Measurements from ENCODE around the gene MDK.

MDK gene

DNA sequence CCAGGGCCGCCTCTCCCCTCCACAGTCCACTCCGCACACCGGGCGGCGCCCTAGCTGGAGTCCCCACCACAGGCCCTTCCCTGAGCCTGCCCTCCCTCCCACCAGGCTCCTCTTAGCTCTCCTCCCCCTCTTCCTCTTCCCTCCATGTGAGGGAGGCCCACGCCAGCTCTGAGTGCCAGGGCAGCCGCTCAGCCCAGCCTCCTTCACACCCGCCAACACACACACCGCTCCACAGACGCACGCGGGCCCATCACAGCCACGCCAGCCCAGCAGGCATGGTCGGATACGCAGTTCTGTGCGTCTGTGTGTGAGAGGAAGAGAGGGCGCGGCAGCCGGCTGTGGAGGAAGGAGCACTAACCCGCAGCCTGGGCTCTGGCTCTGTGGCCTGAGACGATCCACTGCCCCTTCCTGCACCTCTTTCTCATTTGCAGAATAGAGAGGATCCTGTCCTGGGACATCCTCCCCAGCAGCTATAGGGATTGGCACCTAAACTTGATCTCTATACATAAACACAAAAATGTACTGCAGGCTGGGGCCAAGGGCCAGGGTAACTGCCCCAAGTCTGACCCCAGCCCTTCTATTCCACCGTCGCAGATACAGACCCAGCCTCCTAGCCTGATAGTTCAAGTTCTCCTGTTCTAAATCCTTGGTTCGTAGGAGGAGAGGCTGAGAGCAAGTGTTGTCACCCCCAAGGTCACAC is 6.6 kb downstream of the MDK start:
- H3K36me3 ChIP-seq (ENCODE audit: insufficient read depth, low read length), result no peaks in the 10 kb centered on the region
- no peak overlapping the region for H3K4me3 ChIP-seq (ENCODE audit: low read depth, low read length, poor library complexity, severe bottlenecking)
- TF ChIP-seq EZH2 (IDR thresholded peaks at IDR 0.05; ENCODE audit: borderline replicate concordance, low read length), result no peak
- TF ChIP-seq, protein P1, sequence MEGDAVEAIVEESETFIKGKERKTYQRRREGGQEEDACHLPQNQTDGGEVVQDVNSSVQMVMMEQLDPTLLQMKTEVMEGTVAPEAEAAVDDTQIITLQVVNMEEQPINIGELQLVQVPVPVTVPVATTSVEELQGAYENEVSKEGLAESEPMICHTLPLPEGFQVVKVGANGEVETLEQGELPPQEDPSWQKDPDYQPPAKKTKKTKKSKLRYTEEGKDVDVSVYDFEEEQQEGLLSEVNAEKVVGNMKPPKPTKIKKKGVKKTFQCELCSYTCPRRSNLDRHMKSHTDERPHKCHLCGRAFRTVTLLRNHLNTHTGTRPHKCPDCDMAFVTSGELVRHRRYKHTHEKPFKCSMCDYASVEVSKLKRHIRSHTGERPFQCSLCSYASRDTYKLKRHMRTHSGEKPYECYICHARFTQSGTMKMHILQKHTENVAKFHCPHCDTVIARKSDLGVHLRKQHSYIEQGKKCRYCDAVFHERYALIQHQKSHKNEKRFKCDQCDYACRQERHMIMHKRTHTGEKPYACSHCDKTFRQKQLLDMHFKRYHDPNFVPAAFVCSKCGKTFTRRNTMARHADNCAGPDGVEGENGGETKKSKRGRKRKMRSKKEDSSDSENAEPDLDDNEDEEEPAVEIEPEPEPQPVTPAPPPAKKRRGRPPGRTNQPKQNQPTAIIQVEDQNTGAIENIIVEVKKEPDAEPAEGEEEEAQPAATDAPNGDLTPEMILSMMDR (IDR thresholded peaks at IDR 0.05; ENCODE audit: low read length), result no peak
- no peak overlapping the region for H2AFZ ChIP-seq (ENCODE audit: low read length)
- H3K27ac ChIP-seq (ENCODE audit: low read depth, low read length, poor library complexity, severe bottlenecking), result no peak overlapping the region
- no peaks in the 10 kb centered on the region for H3K79me2 ChIP-seq (ENCODE audit: insufficient read depth, low read length)
- peaks cover 24% of the 10 kb centered on the region for H3K4me1 ChIP-seq (ENCODE audit: insufficient read depth, low read length, severe bottlenecking)
- H3K27me3 ChIP-seq (ENCODE audit: insufficient read depth, low read length), result peaks cover 4% of the 10 kb centered on the region; the same call in 1 of the 2 replicates
- H3K9me3 ChIP-seq (ENCODE audit: low read length), result no peaks in the 10 kb centered on the region
- H3K9ac ChIP-seq (ENCODE audit: low read length), result no peak overlapping the region
- H3F3A ChIP-seq (ENCODE audit: insufficient read depth, low read length), result no peaks in the 10 kb centered on the region
- H3K4me2 ChIP-seq (ENCODE audit: low read length), result no peak overlapping the region
- H3K9me2 ChIP-seq (ENCODE audit: low read depth, low read length), result no peaks in the 10 kb centered on the region
- H4K20me1 ChIP-seq (ENCODE audit: insufficient read depth, low read length), result no peaks in the 10 kb centered on the region

DNA sequence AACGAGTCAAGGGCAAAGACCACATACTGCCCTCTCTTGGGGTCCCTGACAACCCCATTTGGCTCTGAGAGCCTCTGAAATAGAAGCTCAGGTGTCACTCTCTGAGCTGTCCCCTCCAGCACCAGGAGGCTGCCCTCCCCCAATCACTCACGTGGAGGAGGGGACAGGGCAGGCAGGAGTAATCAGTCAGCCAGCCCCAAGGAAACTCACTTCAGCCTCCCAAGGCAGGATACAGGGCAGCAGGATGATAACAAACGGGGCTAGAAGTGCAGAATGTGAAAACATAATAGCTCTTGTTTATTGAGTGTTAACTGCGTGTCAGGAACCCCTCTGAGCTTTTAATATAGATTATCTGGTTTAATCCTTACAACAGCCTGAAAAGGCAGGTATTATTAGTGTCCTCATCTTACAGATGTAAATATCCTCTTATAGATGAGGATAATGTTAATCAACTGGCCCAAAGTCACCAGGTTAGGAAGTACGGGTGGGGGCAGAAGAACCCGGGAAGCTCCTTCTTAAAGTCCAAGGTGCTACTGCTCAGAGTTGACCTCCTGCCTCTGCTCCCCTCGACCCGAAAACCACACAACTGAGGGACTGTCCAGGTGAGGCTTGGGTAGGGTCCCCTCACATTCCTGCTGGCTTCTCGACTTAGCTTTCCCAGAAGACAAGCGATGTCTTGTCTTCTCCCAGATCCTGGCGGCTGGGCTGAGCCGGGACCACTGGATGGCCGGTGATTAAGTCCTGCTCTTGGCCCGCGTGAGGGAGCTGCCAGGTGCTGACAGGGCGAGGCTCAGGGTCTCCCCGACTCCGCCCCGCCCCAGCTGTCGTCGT is 7.4 kb downstream of the MDK start:
- Histone ChIP-seq H3K9me3 (ENCODE audit: low read length) (no peaks in the 10 kb centered on the region), H3K27ac (ENCODE audit: low read depth, low read length, poor library complexity, severe bottlenecking) (no peak overlapping the region), H3K4me1 (ENCODE audit: insufficient read depth, low read length, severe bottlenecking) (peaks cover 24% of the 10 kb centered on the region), H3K4me3 (ENCODE audit: low read depth, low read length, poor library complexity, severe bottlenecking) (no peak overlapping the region), H3K9ac (ENCODE audit: low read length) (no peak overlapping the region), H4K20me1 (ENCODE audit: insufficient read depth, low read length) (no peaks in the 10 kb centered on the region), H3F3A (ENCODE audit: insufficient read depth, low read length) (no peaks in the 10 kb centered on the region), H2AFZ (ENCODE audit: low read length) (no peak overlapping the region), H3K9me2 (ENCODE audit: low read depth, low read length) (no peaks in the 10 kb centered on the region), H3K79me2 (ENCODE audit: insufficient read depth, low read length) (no peaks in the 10 kb centered on the region), H3K4me2 (ENCODE audit: low read length) (peak overlapping the region; percentile 80; the same call in 1 of the 2 replicates), H3K27me3 (ENCODE audit: insufficient read depth, low read length) (peaks cover 4% of the 10 kb centered on the region; the same call in 1 of the 2 replicates), H3K36me3 (ENCODE audit: insufficient read depth, low read length) (no peaks in the 10 kb centered on the region)
- TF ChIP-seq EZH2 (IDR thresholded peaks at IDR 0.05; ENCODE audit: borderline replicate concordance, low read length), result no peak
- TF ChIP-seq, protein P1 (IDR thresholded peaks at IDR 0.05; ENCODE audit: low read length), result no peak

DNA sequence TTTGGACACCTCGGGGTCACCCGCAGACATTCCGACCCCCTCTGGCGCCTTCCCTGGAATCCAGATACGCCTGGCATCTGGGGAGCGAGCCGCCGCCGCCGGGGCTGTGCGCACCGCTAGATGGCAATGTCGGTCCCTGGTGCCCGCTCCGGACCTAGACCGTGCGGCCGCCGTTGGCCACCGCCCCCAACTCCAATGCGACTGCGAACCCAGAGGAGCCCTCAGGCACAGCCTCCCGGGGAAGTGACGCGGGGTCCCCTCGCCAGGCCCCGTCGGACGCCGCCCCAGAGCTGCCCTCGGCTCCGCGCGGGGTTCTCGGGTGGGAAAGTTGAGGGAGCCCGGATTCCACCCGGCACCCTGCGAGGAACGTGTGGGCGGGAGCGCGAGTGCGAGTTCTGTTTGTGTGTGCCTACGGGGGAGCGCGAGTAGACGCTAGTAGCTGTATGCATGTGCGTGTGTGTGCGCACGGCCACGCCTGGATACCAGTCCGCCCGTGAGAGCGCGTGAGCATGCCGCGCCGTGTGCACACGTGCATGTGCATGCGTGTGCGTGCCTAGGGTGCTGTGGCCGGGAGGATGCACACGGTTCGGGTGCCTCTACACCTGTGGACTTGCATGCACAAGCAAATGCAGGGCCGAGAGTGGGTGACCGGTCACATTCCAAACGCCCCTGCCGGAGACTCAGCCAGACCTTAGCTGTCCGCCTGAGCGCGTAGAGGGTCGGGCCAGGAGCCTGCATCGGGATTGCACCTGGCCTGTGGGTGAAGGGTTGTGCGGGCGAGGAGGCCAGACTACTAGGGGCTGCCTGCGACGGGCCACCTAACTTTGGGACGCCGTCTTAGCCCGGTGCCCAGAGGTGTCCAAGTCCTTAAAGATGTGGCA is 8.2 kb downstream of the MDK start:
- Histone ChIP-seq H3K36me3 (ENCODE audit: insufficient read depth, low read length) (no peaks in the 10 kb centered on the region), H3F3A (ENCODE audit: insufficient read depth, low read length) (no peaks in the 10 kb centered on the region), H3K27ac (ENCODE audit: low read depth, low read length, poor library complexity, severe bottlenecking) (no peak overlapping the region), H3K4me2 (ENCODE audit: low read length) (peak overlapping the region; percentile 80), H3K4me3 (ENCODE audit: low read depth, low read length, poor library complexity, severe bottlenecking) (peak overlapping the region; percentile 58), H2AFZ (ENCODE audit: low read length) (no peak overlapping the region), H3K9me2 (ENCODE audit: low read depth, low read length) (no peaks in the 10 kb centered on the region), H3K9me3 (ENCODE audit: low read length) (no peaks in the 10 kb centered on the region), H3K4me1 (ENCODE audit: insufficient read depth, low read length, severe bottlenecking) (peaks cover 24% of the 10 kb centered on the region), H3K79me2 (ENCODE audit: insufficient read depth, low read length) (no peaks in the 10 kb centered on the region), H3K27me3 (ENCODE audit: insufficient read depth, low read length) (peaks cover 4% of the 10 kb centered on the region; the same call in 1 of the 2 replicates), H4K20me1 (ENCODE audit: insufficient read depth, low read length) (no peaks in the 10 kb centered on the region), H3K9ac (ENCODE audit: low read length) (no peak overlapping the region)
- TF ChIP-seq, protein P1 (IDR thresholded peaks at IDR 0.05; ENCODE audit: low read length), result peak; percentile 85
- TF ChIP-seq EZH2 (IDR thresholded peaks at IDR 0.05; ENCODE audit: borderline replicate concordance, low read length), result no peak
